Esophagus mucosa (tissue), 1 donor: Measurements from ENCODE around the gene LCN9. TPM values are rescaled to one million over a fixed set of nuclear protein-coding genes. Genes with fewer than 3 reads are reported as not detected.
"Not testable (repeated sequence)": the region's sequence is repeated elsewhere in the genome, so short reads cannot be mapped to it uniquely, and the experiment has no call there.

ENCODE experiments used
- ATAC-seq: fragments of 200-7000 bp; cut with Tn5 transposase; one replicate; pipeline ENCODE4 v1.9.1; 2020
- total RNA-seq: library from RNA; stranded (reverse); gene quantifications from one replicate; pipeline ENCODE4 v1.2.4, GENCODE V29; 2023
- donor health status: DM: yes; HTN: yes; CAD: no.

The LCN9 gene
- total RNA-seq, result not detected

- no peak for ATAC-seq
Observed at GRCh38 chr9:135662758-135663450, at the start of gene LCN9. LCN9 (plus strand) TSS chr9:135663309; CDS start chr9:135663322, 13 bp downstream.

- ATAC-seq, result no peak
Observed at GRCh38 chr9:135613946-135614805, 48.9 kb upstream of the LCN9 start.

GRCh38 chr9:135614821-135615665, 48.1 kb upstream of the LCN9 start:
- no peak for ATAC-seq

- no peak for ATAC-seq
Observed at GRCh38 chr9:135615666-135616618, 47.2 kb upstream of the LCN9 start.

GRCh38 chr9:135616619-135617537, 46.2 kb upstream of the LCN9 start:
- no peak for ATAC-seq

- ATAC-seq, result no peak
Observed at GRCh38 chr9:135617538-135617900, 45.6 kb upstream of the LCN9 start.

GRCh38 chr9:135617991-135618411, 45.1 kb upstream of the LCN9 start:
- no peak for ATAC-seq

- ATAC-seq, result no peak
Observed at GRCh38 chr9:135618866-135619598, 44.1 kb upstream of the LCN9 start.

- ATAC-seq, result no peak
Observed at GRCh38 chr9:135619599-135619886, 43.6 kb upstream of the LCN9 start.

GRCh38 chr9:135620558-135620957, 42.6 kb upstream of the LCN9 start:
- ATAC-seq, result no peak

- no peak for ATAC-seq
Observed at GRCh38 chr9:135622415-135623020, 40.6 kb upstream of the LCN9 start.

- ATAC-seq, result no peak
Observed at GRCh38 chr9:135624282-135624681, 38.8 kb upstream of the LCN9 start.

GRCh38 chr9:135632841-135633240, 30.3 kb upstream of the LCN9 start:
- no peak for ATAC-seq

- ATAC-seq, result not testable (repeated sequence)
Observed at GRCh38 chr9:135636930-135637530, 26.1 kb upstream of the LCN9 start.

GRCh38 chr9:135639196-135639595, 23.9 kb upstream of the LCN9 start, which contains the start of gene GLT6D1:
GLT6D1 (minus strand) TSS chr9:135639540; CDS start chr9:135639187, 353 bp downstream.
- ATAC-seq, result no peak

GRCh38 chr9:135641047-135641446, 22.1 kb upstream of the LCN9 start:
- no peak for ATAC-seq

GRCh38 chr9:135641745-135642144, 21.4 kb upstream of the LCN9 start:
- ATAC-seq, result no peak

- no peak for ATAC-seq
Observed at GRCh38 chr9:135644631-135645218, 18.4 kb upstream of the LCN9 start.

GRCh38 chr9:135647884-135648283, 15.2 kb upstream of the LCN9 start:
- ATAC-seq, result no peak
